Suppressor macrophage treated with lipopolysaccharide for 4 hours (primary cell): Measurements from ENCODE around the gene EDA.
"Not testable (repeated sequence)": the region's sequence is repeated elsewhere in the genome, so short reads cannot be mapped to it uniquely, and the experiment has no call there.

Source experiments
- DNase-seq: peaks from one replicate; pipeline ENCODE4 v3.0.0-alpha.2; 2020

Gene EDA

DNA sequence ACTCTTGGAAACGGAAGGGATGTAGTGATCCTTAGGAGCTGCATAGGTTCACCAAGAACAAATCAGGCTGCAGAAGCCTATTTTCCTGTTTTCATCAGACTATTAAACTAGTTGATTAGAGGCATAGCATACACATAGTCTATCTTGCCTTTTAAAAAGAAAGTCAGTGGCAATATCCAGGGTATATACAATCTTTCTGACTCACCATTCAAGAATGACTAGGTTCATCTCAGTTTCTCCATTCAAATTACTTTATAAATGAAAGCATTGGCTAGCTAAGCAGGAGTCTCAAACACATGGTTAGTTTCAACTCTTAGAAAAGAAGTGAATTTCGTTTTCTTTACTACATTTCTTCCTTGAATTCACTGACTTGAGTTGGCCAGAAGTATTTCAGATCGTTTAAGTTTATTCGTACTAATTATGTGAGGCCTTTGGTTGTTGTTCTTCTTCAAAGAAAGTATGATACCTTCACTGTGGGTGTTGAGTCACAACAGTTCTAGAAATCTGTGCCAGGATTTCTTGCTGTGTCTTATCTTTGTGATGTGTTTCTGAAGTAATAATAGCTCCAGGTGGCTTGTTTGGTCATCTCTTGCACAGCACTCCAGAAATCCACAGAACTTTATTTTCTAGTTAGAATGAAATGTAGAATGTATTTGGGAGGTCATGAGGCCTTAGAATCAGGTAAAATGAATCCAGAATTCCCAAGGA, 345.6 kb downstream of the EDA start:
- DNase-seq, result no peak

DNA sequence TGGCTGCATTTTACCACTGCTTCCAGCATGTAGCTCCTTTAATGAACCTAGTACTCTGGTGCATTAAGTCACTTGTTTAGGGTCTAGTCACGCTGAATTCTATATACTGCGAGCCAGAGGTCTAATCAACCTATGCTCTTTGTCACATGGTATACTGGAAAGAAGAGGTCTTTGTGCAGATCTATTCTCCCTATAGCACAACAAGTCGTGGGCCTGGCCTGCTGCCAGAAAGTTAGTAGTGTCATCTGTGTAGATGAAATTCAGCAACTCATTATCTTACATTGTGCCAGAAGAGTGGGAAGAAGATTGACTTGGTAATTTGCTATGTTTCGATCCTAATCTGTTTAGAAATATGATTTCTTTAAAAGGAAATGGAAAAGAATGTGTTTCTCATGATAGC, 353.0 kb downstream of the EDA start:
- no peak for DNase-seq

DNA sequence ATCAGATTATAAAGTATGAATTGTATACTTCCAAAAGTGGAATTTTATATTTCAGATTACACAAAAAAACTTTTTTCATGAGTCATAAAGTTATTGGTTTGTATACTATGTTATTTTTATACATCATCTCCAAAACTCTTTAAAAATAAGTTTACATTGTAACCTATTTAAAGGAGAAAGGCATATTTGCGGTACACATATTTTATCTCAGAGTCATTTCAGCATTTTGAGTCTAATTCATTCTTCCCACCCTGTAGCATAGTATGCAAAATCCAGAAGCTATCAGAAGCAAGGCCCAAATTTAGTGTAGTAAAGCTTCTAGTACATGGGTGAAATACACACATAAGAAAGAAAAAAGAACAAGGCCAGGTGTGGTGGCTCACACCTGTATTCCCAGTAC, 353.5 kb downstream of the EDA start:
- DNase-seq, result no peak

DNA sequence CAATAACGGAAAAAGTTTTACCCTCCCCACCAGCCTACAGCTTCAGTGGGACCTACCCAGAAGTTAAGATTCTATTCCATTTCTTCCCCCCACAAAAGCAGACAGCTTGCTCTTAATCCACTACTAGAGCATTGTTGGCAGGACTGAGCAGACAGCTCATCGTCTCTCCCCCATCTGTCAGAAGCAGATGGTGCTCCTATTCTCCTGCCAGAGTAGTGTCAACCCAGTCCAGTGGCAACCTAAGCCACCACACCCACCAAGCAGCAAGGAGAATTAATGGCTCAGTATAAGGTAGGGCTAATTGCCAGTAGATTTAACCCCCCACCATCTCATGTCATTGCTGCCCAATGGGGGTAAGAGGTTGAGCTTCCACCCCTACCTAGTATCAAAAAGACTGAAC, 371.8 kb downstream of the EDA start:
- no peak for DNase-seq

DNA sequence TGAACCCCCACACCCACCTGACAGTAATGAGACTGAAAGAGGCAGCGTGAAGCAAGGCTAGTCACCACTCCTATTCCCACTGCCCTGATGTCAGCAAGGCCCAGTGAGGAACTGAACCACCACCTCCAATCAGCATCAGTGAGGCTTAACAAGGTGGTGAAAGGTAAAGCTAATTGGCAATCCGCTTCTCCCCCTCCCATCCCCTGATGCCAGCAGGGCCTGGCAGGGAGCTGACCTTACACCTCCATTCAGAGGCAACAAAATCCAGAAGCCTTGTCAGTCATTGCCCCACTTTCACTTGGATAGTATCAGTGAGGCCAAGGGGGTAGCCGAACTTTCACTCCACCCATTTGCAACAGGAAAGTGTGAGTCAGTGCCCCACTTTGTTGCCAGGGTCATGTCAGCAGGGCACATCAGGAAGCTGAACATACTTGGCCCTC, 373.1 kb downstream of the EDA start:
- DNase-seq, result no peak

DNA sequence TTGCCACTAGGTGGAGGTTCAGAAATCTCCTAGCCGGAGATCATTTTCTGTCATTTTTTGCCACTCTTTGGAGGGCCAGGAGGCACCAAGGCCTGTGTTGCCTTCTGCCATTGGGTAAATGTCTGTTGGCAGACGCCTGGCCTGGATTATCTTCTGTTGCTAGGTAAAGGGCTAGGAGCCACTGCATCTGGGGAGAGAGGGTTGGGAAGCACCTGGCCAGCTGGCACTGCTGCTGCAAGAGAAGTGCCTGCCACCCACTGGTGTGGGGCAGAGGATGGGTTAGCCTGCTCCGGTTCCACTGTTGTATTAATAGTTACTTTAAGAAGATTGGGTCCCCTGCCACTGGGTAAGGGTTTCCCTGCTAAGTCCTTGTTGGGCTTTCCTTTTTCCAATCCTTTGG, 375.8 kb downstream of the EDA start:
- no peak for DNase-seq

DNA sequence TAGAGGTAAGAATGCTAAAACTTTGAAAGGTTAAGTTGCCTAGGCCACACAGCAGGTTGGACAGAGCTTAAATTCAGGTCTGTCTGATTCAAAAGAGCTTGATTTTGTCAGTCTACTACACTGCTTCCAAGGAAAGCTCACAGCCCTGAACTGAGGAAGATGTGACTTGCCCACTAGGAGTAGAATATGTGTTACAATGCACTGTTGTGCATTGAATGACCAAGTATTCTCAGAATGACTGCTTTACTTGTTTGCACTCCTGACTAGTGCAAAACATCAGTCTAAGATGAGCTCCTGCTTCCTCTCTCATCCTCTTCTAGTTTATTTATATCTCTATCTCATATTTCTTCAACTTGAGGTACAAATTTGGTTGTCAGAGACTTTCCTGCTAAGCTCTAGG, 377.6 kb downstream of the EDA start:
- DNase-seq, result no peak

DNA sequence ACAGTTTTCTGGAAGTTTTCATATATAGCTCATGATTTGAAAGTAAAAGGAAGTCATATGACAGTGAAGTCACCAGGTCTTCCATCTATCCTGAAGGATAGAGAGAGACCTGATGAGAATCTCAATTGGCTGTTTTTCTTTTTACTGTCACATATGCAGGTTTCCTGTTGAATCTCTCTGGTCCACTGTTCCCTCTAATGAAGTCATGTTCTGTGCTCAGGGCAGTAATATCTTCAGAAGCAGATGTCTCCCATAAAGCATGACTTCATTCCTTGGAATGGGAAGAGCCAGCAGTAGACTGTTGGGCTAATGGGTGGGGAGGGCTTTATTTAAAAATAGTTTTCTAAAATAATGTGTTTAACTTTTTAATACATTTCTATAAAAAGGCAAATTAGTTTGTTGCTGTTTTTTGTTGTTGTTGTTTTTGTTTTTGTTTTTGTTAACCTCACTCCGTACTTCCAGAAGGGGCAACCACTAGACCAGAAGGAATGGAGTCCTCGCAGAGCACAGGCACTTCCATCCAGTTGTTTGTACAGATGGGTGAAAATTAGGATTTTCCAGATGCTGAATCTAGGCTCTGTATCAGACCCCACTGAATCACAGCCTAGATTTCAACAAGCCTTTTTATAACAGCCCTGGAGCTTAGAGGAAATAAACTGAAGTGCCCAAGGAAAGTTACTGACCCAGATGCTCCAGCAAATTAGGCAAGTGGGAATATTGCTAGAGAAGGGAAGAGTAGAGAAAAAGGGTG, 379.6 kb downstream of the EDA start:
- DNase-seq, result no peak

DNA sequence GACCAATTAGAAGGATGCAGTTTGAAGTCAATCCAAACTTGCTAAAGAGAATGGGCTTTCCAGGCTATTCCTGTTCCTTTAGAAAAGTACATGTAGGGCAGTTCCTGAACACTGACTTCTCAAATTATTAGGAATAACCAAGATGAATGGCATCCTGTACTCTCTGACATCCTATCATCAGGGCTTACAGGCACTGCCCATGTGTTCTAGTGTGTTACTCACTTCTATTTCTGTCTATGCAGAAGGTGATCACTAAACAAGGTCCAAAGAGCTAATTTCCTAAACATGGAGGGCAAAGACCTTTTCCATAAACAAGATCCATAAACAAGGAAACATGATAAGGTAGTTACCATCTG, 380.2 kb downstream of the EDA start:
- DNase-seq, result no peak

DNA sequence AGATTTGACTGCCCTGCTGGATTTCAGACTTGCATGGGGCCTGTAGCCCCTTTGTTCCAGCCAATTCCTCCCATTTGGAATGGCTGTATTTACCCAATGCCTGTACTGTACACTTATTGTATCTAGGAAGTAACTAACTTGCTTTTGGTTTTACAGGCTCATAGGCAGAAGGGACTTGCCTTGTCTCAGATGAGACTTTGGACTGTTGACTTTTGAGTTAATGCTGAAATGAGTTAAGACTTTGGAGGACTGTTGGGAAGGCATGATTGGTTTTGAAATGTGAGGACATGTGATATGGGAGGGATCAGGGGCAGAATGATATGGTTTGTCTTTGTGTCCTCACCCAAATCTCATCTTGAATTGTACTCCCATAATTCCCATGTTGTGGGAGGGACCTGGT, 382.4 kb downstream of the EDA start:
- not testable (repeated sequence) for DNase-seq

DNA sequence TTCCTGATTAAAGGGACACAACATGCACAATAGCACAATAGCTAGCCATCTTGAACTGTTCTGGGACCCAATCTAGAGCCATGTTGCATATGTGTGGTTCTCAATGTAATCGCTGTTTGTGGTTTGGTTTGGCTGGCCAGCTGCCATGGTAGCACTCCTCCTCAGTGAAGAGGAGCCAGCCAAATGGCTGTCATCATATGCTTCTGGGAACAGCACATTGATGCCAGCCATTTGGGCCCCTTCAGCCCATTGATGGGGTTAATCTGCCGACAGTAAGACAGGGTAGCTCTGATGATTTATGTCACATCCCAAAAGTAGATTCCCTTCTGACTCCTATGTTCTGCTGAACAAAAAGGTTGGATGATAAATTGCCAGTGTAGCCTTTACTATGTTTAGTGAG, 385.4 kb downstream of the EDA start:
- no peak for DNase-seq

DNA sequence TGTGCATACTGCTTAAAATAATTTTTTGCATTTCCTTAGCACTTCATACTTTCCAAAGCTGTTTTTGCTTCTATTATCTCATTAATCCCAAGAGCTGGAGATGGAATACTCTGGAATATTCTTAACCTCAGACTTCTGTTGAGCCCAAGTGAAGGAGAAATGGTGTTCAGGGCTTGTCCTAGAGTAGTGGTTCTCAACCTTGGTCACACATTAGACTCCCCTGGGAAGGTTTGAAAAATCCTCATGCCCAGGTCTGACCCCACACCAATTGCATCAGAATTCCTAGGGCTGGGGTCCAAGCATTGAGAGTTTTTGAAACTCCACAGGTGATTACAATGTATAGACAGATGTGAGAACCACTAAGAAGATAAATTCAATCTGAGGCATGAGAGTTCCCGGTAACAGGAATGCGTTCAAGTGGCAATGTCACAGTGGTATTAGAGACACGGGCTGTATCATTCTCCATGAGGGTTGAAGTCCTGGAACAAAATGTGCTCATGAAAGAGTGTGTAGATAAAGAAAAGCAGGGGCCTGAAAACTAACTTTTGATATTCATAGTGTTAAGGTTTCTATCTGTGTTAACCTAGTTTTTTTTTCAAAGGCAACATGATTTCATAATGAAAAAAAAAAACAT, 385.9 kb downstream of the EDA start:
- DNase-seq, result no peak

DNA sequence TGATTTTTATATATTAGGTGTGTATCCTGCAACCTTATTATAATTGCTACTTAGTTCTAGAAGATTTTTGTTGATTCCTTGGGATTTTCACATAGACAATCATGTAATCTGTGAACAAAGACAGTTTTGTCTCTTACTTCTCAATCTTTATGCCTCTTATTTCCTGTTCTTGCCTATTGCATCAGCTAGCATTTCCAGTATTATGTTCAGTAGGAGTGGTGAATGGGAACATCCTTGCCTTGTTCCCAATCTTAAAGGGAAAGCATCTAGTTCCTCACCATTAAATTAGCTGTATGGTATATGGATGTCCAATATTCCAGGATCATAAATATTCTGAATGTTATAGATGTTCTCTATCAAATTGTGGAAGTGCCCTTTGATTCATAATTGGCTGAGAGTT, 392.0 kb downstream of the EDA start:
- DNase-seq, result no peak

DNA sequence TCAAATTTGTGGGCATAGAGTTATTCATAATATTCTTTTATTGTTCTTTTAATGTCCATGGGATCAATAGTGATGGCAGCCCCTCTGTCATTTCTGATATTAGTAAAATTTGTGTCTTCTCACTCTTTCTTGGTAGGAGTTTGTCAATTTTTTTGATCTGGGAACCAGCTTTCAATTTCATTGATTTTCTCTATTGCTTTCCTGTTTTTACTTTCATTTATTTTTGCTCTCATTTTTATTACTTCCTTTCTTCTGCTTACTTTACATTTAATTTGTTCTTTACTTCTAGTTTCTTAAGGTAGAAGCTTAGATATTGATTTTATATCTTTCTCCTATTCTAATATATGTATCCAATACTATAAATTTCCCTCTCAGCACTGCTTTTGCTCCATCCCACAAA, 393.1 kb downstream of the EDA start:
- DNase-seq, result no peak

DNA sequence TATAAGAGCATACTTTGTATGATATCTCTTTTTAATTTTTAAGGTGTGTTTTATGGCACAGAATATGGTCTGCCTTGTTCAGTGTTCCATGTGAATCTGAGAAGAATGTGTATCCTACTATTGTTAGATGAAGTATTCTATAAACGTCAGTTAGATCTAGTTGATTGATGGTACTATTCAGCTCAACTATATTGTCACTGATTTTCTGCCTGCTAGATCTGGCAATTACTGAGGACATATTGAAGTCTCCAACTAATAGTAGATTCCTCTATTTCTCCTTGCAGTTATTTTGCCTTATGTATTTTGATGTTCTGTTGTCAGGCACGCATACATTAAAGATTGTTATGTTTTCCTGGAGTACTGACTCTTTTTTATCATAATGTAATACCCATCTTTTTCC, 394.1 kb downstream of the EDA start:
- no peak for DNase-seq

DNA sequence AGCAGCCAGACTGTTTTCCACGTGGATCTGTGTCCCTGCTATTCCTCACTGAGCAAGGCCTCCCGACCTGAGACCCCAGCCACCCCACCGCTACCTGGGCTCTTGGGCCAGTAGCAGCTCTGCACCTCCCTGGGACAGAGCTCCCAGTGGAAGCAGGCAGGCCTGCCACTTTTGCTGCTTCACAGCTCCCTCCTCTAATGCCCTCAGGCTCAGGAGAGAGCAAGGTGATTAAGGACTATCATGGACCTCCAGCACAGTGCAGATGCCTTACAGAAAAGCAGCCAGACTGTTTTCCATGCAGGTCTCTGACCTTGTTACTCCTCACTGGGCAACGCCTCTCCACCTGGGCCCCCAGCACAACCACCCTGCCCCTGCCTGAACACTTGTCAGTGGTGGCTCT, 396.8 kb downstream of the EDA start:
- DNase-seq, result no peak

DNA sequence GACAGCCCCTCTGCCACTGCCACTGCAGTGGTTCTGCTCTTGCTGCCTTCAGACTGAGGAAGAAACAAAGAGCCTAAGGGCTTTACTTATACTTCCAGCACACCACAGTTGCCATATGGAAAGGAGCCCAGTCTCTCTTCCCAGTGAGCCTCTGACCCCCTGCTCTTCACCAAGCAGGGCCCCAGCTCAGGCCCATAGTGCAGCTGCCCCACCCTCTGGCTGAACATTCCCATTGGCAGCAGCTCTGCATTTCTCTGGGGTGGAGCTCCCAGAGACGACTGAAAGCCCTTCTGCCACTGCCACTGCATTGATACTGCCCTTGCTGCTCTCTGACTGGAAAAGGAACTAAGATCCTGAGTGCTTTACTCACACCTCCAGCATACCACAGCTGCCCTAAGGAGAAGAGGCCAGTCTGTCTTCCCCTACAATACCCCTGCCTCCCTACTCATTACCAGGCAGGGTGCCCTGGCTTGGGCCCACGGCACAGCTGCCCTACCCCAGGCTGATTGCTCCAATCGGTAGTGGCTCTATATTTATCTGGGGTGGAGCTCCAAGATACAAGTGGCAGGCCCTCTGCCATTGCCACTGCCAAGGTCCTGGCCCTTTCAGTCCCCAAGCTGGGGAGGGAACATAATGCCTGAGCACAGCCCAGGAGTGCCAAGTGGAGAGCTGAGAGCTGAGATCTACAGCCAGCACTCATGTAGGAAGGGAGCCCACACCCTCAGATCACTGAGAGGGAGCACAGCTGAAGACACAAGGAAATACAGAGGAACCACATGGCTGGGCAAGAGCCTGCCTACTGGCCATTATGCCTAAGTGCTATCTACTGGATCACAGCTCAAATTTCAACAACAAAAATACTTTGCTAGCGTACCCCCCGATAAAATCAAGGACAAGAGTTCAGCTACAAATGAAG, 397.8 kb downstream of the EDA start:
- no peak for DNase-seq

DNA sequence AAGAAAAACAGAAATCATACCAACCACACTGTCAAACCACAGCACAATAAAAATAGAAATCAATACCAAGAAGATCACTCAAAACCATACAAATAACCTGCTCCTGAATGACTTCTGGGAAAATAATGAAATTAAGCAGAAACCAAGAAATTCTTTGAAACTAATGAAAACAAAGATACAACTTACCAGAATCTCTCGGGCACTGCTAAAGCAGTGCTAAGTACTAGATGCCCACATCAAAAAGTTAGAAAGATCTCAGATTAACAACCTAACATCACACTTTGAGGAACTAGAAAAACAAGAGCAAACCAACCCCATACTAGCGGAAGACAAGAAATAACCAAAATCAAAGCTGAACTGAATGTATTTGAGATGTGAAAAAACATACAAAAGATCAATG, 400.6 kb downstream of the EDA start:
- DNase-seq, result no peak

DNA sequence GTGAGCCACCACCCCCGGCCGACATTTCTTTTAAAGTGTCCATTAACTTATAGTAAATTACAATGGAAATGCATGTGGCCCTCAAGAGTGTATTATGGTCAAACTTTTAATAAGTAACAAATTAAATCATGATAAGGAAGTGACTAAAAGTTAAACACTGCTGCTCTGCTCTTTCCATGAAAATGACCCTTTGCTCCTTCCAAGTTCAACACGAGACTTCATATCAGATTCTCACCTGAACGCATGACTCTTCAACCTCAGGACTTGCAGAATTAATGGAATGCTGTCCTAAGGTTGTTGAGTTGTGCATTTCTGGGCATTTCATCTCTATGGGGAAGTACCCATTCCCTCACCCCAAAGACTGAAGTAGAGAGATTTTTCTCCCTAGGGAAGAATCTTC, 406.7 kb downstream of the EDA start:
- no peak for DNase-seq

DNA sequence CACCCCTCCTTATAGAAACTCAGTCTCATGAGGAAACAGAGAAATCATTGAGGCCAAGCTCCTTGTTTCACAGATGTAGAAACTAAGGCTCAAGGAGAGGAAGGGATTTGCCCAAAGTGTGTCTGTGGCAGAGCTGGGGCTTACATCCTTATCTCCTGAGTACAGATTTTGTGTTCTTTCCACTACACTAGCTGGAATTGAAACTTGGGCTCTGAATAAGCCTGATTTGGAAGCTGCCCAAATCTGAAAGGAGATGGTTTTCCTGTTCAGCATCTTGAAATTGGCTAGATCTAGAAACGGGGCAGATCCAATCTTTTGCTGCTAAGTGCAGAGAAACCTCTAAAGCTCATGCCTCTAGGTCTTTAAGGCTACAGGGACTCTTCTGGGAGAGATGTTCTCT, 409.6 kb downstream of the EDA start:
- DNase-seq, result no peak

DNA sequence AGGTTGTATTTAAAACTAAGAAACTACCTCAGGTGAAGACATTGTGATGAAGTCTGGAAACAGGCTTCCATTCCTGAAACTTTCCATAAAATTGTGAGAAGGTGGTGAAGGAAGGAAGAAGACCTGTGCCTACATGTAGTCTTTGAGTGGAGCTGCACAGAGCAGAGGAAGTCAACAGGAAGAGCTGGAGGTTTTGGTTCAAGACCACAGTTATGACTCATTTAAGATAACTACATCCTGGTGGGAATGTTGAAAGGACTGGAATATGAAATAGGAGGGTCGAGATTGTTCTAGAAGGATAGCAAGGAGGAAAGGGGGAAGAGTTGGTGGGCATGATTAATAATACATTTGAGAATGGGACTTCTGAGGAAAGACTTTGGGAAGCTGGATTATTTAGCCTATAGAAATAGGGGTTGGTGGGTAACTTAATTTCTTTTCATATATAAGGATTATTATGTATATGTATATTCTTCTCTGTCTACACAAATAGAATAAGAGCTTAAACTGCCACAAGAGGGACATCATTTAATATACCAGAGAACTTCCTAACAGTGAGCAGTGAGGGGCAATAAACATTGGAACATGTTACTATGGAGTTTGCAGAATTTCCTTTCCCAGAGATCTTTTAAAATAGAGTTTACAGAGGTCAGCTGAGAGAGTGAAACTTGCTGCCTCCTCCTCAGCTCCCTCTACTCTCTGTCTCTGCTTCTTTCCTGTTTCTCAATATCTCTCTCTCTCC, 410.4 kb downstream of the EDA start:
- no peak for DNase-seq

DNA sequence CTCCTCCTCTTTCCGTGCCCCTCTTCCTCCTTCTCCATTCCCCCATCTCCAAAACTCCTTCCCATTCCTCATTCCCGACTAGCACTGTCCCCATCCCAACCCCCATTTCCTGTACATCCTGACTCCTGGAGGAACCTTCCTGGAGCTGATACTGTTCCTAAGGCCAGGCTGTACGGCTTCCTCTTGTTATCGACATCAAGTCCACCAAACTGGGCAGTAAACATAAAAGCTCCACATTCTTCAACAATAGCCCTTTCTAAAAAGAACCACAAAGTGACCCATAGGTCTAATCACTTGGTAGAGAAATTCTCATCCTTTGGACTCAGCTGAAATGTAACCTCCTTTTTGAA, 410.9 kb downstream of the EDA start:
- DNase-seq, result no peak

DNA sequence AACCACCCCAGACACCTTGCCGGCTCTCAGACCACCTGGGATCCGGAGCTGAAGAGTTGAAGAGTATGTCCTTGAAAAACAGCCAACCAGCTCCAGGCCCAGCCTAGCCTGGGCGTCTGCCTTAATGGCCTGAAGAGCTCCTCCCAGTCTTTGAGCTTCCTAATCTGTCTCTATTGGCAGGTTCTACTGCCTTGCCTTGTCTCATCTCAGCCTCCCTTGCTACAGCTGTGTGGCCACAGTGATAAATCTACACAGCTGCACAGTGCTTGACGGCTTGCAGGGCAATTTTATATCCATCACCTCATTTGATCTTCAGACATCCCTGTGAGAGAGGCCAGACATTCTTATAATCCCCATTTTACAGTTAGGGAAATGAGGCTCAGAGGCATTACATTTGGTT, 413.9 kb downstream of the EDA start:
- no peak for DNase-seq
